ENCODE data around the gene CRADD. TPM values are rescaled to one million over a fixed set of nuclear protein-coding genes. Genes with fewer than 3 reads are reported as not detected.
A peak's percentile ranks its signal among the peaks of the same experiment; 100 is the strongest.

Gene CRADD
- total RNA-seq, 4 donors from 2014 or later: 16.1 to 43.3 (median 26.5) TPM

- no peak for DNase-seq (ENCODE audit: low spot score in 2 of 2)
- intact Hi-C loops (cut with DNase I; ENCODE audit: low total_unique reads): no loop called here
- TF ChIP-seq POLR2A (IDR thresholded peaks at IDR 0.05) (no peak), CTCF (IDR thresholded peaks at IDR 0.05) (no peak)
- H3K4me3 ChIP-seq (ENCODE audit: low read depth, poor library complexity, severe bottlenecking): no peak overlapping the region
- WGBS, 2 donors: 60 to 65% methylated on average over 7 of the region's 7 CpGs
These were observed 262.6 kb downstream of the CRADD start for GRCh38 chr12:93939641-93940325.

- WGBS, 2 donors: 40 to 46% methylated on average over 2 of the region's 2 CpGs
- TF ChIP-seq POLR2A (IDR thresholded peaks at IDR 0.05) (no peak), CTCF (IDR thresholded peaks at IDR 0.05) (no peak)
- intact Hi-C loops (cut with DNase I; ENCODE audit: low total_unique reads): no loop called here
- peak; percentile 51 to 87 for DNase-seq (ENCODE audit: low spot score in 2 of 2)
- no peak overlapping the region for H3K4me3 ChIP-seq (ENCODE audit: low read depth, poor library complexity, severe bottlenecking)
These were observed 266.6 kb downstream of the CRADD start for GRCh38 chr12:93943780-93944179.

GRCh38 chr12:93944201-93944600, 267.0 kb downstream of the CRADD start:
- no peak overlapping the region for H3K4me3 ChIP-seq (ENCODE audit: low read depth, poor library complexity, severe bottlenecking)
- no peak for TF ChIP-seq POLR2A (IDR thresholded peaks at IDR 0.05)
- TF ChIP-seq CTCF (IDR thresholded peaks at IDR 0.05): no peak
- intact Hi-C loops (cut with DNase I; ENCODE audit: low total_unique reads): no loop called here
- WGBS, 2 donors: 80 to 82% methylated on average over 8 of the region's 8 CpGs
- DNase-seq (ENCODE audit: low spot score in 2 of 2): no peak

Other genes starting within 250 kb of the CRADD start
- gene UBE2N, start 235.4 kb upstream of the CRADD start, total RNA-seq: 10 to 100 TPM; 22.5 to 44.8 (median 40.6) TPM
- 10 to 100 TPM; 43.9 to 58.4 (median 47.7) TPM for gene MRPL42, start 209.9 kb upstream of the CRADD start, total RNA-seq
- 10 to 100 TPM in 2 of 4 donors, 1 to 10 TPM in 2; 4.2 to 14.2 (median 9.2) TPM for gene SOCS2, start 104.7 kb upstream of the CRADD start, total RNA-seq